GM19452 (cell line): ENCODE data around the gene SMO.
"Not testable (repeated sequence)": the region's sequence is repeated elsewhere in the genome, so short reads cannot be mapped to it uniquely, and the experiment has no call there.

Experiments used
- ATAC-seq: cut with Tn5 transposase; IDR thresholded peaks from one replicate; pipeline ENCODE4 v1.9.1; 2021; ENCODE audit not compliant: unreplicated experiment

The SMO gene

DNA sequence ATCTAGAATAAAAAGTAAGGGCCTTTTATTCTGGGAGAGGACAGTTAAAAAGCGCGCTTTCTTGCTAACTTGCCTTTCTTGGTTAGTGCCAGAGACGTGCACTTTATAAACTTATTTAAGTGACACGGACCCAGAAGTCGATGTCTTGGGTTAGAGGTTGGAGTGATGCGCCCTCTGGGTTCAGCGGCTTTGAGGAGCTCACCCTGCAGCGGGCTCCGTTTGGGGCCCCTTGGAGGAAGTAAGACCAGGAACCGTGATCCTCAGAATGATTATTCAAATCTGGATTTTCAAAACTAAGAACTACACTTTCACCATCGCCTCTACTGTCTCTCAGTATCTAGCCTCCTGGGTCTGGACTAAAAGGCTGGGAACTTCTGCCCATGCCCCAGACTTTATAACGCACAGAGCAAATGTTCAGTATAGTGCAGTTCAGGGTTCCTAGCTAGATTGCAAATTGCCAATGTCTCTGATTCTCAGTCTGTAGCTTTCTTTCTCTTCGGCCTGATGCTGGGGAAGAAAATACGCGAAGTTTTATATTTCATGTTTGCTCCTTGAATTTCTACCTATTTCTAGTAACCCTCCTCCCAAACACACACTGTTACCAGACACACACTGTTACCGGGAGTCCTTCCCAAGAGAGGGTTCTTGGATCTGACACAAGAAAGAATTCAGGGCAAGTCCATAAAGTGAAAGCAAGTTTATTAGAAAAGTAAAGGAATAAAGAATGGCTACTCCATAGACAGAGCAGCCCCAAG is 18.6 kb upstream of the SMO start:
- peak; percentile 41 for ATAC-seq

DNA sequence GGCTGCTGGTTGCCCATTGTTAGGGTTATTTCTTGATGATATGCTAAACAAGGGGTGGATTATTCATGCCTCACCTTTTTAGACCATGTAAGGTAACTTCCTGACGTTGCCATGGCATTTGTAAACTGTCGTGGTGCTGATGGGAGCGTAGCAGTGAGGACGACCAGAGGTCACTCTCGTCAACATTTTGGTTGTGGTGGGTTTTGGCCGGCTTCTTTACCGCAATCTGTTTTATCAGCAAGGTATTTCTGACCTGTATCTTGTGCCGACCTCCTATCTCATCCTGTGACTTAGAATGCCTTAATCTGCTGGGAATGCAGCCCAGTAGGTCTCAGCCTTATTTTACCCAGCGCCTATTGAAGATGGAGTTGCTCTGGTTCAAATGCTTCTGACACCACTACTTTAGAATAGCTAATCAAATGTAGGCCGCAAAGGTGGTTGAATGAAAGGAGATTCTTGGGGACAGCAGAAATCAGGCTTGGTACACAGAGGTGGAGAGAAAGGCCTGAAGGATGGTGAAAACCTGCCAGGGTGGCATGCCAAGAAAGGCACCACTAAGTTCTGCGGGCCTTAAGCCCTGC is 17.9 kb upstream of the SMO start:
- no peak for ATAC-seq

- not testable (repeated sequence) for ATAC-seq
Measured at GRCh38 chr7:129173861-129174260, 14.6 kb upstream of the SMO start.

- no peak for ATAC-seq
Measured at GRCh38 chr7:129176916-129177710, 11.3 kb upstream of the SMO start.

GRCh38 chr7:129184981-129185670 is 3.3 kb upstream of the SMO start:
- no peak for ATAC-seq

DNA sequence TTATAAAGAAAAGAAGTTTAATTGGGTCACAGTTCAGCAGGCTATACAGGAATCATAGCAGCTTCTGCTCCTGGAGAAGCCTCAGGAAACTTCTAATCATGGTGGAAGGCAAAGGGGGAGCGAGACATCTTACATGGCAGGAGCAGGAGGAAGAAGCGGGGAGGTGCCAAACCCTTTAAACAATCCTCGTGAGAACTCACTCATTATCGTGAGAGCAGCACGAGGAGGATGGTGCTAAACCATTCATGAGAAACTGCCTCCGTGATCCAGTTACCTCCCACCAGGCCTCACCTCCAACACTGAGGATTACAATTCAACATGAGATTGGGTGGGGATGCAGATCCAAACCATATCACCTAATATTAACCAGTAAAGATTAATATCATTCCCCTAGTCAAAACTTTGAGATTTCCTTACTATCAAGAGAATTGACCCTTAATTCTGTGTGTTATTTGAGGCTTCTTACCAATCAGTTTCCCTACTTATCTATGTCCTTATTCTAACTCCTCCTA is 1.6 kb upstream of the SMO start:
- no peak for ATAC-seq

GRCh38 chr7:129187681-129188371 is 607 bp upstream of the SMO start:
- ATAC-seq = no peak

DNA sequence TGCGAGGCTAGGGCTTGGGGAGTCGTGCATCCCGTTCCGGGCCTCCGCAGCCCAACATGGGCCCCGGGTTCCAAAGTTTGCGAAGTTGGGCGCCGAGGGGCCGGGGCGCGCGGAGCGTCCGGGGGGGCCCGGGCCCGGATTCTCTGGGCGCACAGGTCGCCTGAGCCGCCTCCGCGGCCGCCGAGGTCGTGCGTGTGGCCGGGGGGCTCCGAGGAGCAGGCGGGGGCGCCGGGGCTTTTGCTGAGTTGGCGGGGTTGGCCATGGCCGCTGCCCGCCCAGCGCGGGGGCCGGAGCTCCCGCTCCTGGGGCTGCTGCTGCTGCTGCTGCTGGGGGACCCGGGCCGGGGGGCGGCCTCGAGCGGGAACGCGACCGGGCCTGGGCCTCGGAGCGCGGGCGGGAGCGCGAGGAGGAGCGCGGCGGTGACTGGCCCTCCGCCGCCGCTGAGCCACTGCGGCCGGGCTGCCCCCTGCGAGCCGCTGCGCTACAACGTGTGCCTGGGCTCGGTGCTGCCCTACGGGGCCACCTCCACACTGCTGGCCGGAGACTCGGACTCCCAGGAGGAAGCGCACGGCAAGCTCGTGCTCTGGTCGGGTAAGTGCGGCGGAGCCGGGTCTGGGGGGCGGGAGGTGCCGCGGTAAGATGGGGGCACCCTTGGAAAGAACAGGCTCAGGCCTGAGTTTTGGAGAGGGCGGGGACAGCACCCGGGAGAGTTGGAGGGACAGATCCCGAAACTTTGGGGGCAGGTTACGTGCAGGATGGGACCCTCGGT is 643 bp downstream of the SMO start:
- ATAC-seq = no peak

GRCh38 chr7:129189661-129190310 is 1.4 kb downstream of the SMO start:
- no peak for ATAC-seq

- no peak for ATAC-seq
Measured at GRCh38 chr7:129191272-129191671, 2.8 kb downstream of the SMO start.

DNA sequence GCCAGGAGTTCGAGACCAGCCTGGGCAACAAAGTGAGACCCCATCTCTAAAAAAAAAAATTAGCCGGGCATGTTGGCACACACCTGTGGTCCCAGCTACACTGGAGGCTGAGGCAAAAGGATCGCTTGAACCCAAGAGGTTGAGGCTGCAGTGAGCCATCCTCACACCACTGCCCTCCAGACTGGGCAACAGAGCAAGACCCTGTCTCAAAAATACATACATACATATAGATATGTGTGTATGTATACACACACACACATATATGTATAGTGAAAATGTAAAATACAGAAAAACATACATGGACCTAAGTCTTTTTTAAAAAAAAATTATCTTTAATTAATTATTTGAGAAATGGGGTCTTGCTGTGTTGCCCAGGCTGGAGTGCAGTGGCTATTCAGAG is 5.5 kb downstream of the SMO start:
- ATAC-seq = no peak

DNA sequence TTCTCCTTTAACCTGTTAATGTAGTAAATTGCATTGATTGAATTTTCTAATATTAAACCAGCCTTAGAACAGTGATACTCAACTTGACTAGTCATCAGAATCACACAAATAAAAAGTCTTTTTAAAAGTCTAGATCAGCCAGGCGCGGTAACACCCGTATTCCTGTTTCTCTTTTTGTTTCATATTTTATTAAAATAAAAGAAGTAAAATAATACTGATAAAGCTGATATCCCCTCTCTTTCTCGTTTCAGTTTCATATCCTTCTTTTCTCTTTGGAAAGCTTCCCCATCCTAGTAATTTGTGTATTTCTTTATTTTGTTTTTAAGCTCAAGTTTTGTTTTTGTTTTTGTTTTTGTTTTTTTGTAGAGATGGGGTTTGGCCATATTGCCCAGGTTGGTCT is 9.3 kb downstream of the SMO start:
- no peak for ATAC-seq

DNA sequence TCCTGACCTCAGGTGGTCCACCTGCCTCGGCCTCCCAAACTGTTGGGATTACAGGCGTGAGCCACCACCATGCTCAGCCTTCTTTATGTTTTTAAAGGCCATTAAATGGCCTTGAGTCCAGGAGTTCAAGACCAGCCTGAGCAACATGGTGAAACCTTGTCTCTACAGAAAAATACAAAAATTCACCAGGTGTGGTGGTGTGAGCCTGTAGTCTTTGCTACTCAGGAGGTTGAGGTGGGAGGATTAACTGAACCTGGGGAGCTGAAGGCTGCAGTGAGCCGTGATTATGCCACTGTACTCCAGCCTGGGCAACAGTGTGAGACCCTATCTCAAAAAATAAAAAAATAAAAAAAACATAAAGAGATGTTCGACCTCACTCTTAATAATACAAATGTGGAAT is 11.0 kb downstream of the SMO start:
- ATAC-seq = no peak

DNA sequence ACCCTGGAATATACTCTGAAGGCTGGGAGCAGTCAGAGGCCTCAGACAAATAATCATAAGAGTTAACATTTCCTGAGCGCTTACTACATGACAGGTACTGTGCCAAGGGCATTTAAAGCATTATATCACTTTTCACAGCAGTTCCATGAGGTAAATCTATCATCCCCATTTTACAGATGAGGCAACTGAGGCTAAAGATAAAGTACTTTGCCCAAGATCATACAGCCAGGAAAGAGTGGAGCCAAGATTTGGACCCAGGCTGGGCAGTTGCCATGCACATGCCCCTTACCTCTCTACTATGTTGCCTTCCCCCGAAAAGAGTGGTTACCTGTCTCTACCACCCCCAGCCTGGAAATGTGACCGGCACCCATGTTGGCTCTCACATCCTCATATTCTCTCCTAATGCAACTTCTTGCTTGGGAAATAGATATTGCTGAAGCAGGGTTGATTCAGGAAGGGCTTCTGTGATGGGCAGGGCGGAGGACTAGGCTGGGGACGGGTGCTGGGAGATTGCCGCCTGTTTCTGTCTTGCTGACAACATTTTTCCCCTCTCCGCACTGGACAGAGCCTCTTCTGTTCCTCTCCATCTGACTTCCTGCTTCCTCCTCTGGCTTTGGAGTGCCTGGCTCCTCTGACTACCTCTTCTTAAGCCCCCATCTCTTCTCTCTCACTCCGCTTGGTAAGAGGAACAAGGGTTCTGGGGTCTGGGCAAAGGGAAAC is 13.8 kb downstream of the SMO start:
- ATAC-seq = no peak

GRCh38 chr7:129203050-129203741 is 14.8 kb downstream of the SMO start:
- ATAC-seq = no peak

DNA sequence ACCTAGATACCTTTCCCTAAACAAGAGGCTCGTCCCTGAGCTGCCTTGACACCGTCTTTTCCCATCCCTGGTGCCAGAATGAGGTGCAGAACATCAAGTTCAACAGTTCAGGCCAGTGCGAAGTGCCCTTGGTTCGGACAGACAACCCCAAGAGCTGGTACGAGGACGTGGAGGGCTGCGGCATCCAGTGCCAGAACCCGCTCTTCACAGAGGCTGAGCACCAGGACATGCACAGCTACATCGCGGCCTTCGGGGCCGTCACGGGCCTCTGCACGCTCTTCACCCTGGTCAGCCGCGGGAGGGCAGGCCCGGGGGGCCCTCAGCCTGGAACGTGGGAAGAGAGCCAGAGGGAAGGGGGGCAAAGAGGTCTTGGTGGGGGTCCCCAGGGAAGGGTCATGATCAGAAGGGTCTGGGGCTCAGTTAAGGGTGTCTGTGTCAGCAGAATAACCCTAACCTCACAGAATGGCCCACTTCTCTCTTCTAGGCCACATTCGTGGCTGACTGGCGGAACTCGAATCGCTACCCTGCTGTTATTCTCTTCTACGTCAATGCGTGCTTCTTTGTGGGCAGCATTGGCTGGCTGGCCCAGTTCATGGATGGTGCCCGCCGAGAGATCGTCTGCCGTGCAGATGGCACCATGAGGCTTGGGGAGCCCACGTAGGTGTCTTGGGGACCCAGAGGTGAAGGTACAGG is 16.8 kb downstream of the SMO start:
- no peak for ATAC-seq

DNA sequence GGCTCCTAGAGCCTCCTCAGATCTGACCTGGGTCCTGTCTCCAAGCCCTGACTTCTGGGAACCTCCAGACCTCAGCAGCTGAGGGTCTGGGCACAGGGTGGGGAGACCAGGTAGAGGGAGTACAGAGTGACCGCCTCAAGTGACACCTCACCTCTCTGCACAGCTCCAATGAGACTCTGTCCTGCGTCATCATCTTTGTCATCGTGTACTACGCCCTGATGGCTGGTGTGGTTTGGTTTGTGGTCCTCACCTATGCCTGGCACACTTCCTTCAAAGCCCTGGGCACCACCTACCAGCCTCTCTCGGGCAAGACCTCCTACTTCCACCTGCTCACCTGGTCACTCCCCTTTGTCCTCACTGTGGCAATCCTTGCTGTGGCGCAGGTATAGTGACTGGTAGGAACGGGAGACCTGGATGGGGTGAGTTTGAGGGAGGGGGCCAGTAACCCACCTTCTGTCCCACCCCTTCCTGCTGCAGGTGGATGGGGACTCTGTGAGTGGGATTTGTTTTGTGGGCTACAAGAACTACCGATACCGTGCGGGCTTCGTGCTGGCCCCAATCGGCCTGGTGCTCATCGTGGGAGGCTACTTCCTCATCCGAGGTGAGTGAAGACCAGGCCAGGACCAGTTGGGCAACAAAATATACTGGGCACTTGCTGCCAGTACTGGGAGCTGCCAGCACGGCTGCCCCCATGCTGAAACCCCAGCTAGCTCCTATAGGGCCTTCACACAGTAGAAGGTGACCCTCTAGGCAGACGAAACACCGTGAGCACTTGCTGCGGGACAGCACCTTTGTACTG is 17.8 kb downstream of the SMO start:
- ATAC-seq = no peak
